ENCODE results near the gene SH3GL1. TPM values are rescaled to one million over a fixed set of nuclear protein-coding genes. Genes with fewer than 3 reads are reported as not detected.

SH3GL1 gene
- polyA plus RNA-seq, 1 experiment, result 40.2 TPM

DNA sequence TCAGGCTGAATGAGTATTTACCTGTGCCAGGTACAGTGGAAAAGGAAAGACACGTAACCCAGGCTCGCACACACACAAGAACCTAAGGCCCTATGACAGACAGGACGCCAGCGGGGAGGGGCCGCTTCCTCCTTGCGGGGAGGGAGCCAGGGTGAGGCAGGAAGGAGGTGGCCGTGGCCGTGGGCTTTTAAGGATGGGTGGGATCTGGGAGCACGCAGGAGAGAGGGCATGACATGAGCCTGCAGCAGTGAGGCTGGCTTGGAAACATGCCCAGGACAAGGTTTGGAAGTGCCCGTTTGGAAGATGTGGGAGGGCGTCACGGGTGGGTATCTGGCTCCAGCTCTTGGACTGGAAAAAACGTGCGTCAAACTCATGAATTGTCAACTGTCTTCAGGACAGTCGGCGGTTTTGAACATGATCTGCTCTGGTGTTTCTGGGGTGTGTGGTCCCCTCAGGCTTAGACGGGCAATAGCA is 20.1 kb downstream of the SH3GL1 start:
- Histone ChIP-seq H3K27ac (ENCODE audit: low read depth, low read length) (peak overlapping the region; percentile 11), H3K4me3 (ENCODE audit: low read depth, low read length) (no peak overlapping the region), H3K9me3 (ENCODE audit: control insufficient read depth, insufficient read depth, low read length) (no peaks in the 10 kb centered on the region), H3K27me3 (ENCODE audit: control insufficient read depth, insufficient read depth, low read length) (no peaks in the 10 kb centered on the region)
- CTCF ChIA-PET, result interaction anchor here (0.6 to 0.9 kb wide), 3 partner anchors 14 to 22 kb away, joined by 3 to 17 read pairs (median 6); partner anchors contain the start of genes CHAF1A and SH3GL1
- no peak for TF ChIP-seq CTCF (IDR thresholded peaks at IDR 0.05; ENCODE audit: low read depth, low read length)
- DNase-seq (ENCODE audit: low read depth, low spot score), result no peak
- POLR2A ChIA-PET, result interaction anchor here (0.9 kb wide), 1 partner anchor 20 kb away, joined by 5 read pairs; the partner anchor contains the start of gene SH3GL1

DNA sequence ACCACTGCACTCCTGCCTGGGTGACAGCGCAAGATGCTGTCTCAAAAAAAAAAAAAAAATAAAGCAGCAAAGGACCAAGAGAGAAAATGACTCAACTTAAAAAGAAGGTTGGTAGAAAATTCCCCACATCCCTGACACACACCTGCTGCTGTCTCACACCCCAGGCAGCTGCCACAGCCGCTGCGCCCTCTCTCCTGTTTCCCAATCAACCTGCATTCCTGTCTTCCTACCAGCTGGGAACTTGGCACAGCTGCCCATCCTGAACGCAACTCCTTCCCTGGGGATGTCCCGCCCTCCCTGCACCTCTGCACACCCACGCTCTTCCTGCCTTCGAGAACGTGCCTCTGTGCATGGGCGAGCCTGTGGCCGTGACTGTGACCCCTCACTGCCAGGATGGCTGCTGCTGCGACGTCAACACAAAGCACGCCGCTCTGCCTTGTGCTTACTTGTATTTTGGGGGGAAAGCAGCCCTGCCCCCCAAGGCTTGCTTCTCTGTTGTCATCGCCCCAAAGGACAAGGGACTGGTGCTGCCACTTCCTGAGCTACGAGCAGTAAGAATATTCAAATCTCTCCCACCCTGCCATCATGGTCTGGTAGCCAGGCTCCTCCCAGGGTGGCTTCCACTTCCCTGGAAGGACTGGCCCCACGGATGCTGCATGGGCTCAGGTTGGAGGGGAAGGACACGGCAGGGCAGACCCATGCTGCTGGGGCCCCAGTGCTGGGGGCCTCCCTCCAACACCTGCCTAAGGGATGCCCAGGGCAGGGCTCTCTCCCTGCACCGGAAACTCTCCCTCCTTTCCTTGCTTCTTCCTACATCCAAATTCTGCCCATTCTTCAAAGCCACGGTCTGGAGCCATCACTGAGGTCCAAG is 20.7 kb downstream of the SH3GL1 start:
- ChIA-PET POLR2A (interaction anchor here (0.6 kb wide), 1 partner anchor 139 kb away, joined by 6 read pairs; no protein-coding TSS in a partner anchor), CTCF (interaction anchor here (0.8 to 0.9 kb wide), 3 partner anchors 15 to 21 kb away, joined by 3 to 17 read pairs (median 3); partner anchors contain the start of gene SH3GL1)
- TF ChIP-seq CTCF (IDR thresholded peaks at IDR 0.05; ENCODE audit: low read depth, low read length), result no peak
- peak overlapping the region; percentile 21 for H3K27ac ChIP-seq (ENCODE audit: low read depth, low read length)
- no peak overlapping the region for H3K4me3 ChIP-seq (ENCODE audit: low read depth, low read length)
- DNase-seq (ENCODE audit: low read depth, low spot score), result no peak
- H3K9me3 ChIP-seq (ENCODE audit: control insufficient read depth, insufficient read depth, low read length), result no peaks in the 10 kb centered on the region
- no peaks in the 10 kb centered on the region for H3K27me3 ChIP-seq (ENCODE audit: control insufficient read depth, insufficient read depth, low read length)

DNA sequence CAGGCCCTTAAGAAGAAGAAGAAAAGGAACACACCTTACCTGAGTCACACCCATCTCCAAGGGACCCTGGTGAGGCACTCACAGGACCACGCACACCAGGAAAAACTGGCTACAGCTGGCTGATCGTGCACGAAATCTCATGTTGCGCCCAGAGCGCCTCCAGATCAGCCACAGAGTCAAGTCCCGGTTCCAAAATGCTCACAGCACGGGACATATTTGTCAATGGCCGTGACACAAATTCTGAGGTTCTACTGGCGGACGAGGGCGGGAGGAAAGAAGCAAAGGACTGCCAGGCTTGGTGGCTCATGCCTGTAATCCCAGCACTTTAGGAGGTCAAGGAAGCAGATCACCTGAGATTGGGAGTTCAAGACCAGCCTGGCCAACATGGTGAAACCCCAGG is 21.5 kb downstream of the SH3GL1 start:
- Histone ChIP-seq H3K9me3 (ENCODE audit: control insufficient read depth, insufficient read depth, low read length) (no peaks in the 10 kb centered on the region), H3K27ac (ENCODE audit: low read depth, low read length) (peak overlapping the region; percentile 21), H3K4me3 (ENCODE audit: low read depth, low read length) (no peak overlapping the region), H3K27me3 (ENCODE audit: control insufficient read depth, insufficient read depth, low read length) (no peaks in the 10 kb centered on the region)
- DNase-seq (ENCODE audit: low read depth, low spot score), result no peak
- TF ChIP-seq CTCF (IDR thresholded peaks at IDR 0.05; ENCODE audit: low read depth, low read length), result no peak
- ChIA-PET POLR2A (no interaction called here), CTCF (interaction anchor here (0.8 to 0.9 kb wide), 2 partner anchors 16 to 21 kb away, joined by 3 read pairs; partner anchors contain the start of gene SH3GL1)

- Histone ChIP-seq H3K27me3 (ENCODE audit: control insufficient read depth, insufficient read depth, low read length) (no peaks in the 10 kb centered on the region), H3K9me3 (ENCODE audit: control insufficient read depth, insufficient read depth, low read length) (no peaks in the 10 kb centered on the region), H3K4me3 (ENCODE audit: low read depth, low read length) (no peak overlapping the region), H3K27ac (ENCODE audit: low read depth, low read length) (peak overlapping the region; percentile 39)
- CTCF ChIA-PET, result interaction anchor here (0.6 to 2.0 kb wide), 3 partner anchors 9 to 25 kb away, joined by 3 to 15 read pairs (median 4); no protein-coding TSS in a partner anchor
- POLR2A ChIA-PET, result interaction anchor here (1.9 kb wide), 1 partner anchor 25 kb away, joined by 9 read pairs; the partner anchor contains the start of gene CHAF1A
- no peak for DNase-seq (ENCODE audit: low read depth, low spot score)
- no peak for TF ChIP-seq CTCF (IDR thresholded peaks at IDR 0.05; ENCODE audit: low read depth, low read length)
Measured at GRCh38 chr19:4376991-4377781, 23.2 kb downstream of the SH3GL1 start.

Data from AG04450 (cell line).